ENCODE measurements around the gene ABCG4.

DNA sequence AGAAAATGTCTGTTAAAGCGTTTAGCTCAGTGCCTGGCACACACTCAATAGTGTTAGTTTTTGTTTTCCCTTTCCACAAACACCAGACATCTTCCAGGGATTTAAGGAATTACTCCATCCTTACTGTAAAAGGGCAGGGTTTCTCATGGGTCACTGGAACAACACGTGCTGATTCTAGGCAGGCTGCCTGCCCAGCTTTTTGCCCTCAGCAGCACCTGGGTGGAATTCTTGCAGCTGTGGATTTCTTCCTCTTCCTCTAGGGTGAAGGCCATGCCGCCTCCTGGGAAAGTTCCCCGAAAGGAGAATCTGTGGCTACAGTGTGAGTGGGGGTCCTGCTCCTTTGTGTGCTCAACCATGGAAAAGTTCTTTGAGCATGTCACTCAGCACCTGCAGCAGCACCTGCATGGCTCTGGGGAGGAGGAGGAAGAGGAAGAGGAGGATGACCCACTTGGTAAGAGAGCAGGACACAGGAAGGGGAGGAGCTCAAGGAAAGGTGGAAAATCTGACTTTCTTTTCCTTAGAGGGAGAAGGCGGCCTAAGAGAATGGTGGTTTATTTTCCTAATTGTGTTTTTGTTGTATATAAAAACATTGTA, 22.1 kb upstream of the ABCG4 start:
- TF ChIP-seq YY1 (IDR thresholded peaks at IDR 0.05) (no peak), SP1 (IDR thresholded peaks at IDR 0.05) (no peak)
- TF ChIP-seq, protein P1, sequence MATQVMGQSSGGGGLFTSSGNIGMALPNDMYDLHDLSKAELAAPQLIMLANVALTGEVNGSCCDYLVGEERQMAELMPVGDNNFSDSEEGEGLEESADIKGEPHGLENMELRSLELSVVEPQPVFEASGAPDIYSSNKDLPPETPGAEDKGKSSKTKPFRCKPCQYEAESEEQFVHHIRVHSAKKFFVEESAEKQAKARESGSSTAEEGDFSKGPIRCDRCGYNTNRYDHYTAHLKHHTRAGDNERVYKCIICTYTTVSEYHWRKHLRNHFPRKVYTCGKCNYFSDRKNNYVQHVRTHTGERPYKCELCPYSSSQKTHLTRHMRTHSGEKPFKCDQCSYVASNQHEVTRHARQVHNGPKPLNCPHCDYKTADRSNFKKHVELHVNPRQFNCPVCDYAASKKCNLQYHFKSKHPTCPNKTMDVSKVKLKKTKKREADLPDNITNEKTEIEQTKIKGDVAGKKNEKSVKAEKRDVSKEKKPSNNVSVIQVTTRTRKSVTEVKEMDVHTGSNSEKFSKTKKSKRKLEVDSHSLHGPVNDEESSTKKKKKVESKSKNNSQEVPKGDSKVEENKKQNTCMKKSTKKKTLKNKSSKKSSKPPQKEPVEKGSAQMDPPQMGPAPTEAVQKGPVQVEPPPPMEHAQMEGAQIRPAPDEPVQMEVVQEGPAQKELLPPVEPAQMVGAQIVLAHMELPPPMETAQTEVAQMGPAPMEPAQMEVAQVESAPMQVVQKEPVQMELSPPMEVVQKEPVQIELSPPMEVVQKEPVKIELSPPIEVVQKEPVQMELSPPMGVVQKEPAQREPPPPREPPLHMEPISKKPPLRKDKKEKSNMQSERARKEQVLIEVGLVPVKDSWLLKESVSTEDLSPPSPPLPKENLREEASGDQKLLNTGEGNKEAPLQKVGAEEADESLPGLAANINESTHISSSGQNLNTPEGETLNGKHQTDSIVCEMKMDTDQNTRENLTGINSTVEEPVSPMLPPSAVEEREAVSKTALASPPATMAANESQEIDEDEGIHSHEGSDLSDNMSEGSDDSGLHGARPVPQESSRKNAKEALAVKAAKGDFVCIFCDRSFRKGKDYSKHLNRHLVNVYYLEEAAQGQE (IDR thresholded peaks at IDR 0.05), result no peak
- TF ChIP-seq, protein P2, sequence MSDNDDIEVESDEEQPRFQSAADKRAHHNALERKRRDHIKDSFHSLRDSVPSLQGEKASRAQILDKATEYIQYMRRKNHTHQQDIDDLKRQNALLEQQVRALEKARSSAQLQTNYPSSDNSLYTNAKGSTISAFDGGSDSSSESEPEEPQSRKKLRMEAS (IDR thresholded peaks at IDR 0.05), result no peak
- TF ChIP-seq, protein P3, sequence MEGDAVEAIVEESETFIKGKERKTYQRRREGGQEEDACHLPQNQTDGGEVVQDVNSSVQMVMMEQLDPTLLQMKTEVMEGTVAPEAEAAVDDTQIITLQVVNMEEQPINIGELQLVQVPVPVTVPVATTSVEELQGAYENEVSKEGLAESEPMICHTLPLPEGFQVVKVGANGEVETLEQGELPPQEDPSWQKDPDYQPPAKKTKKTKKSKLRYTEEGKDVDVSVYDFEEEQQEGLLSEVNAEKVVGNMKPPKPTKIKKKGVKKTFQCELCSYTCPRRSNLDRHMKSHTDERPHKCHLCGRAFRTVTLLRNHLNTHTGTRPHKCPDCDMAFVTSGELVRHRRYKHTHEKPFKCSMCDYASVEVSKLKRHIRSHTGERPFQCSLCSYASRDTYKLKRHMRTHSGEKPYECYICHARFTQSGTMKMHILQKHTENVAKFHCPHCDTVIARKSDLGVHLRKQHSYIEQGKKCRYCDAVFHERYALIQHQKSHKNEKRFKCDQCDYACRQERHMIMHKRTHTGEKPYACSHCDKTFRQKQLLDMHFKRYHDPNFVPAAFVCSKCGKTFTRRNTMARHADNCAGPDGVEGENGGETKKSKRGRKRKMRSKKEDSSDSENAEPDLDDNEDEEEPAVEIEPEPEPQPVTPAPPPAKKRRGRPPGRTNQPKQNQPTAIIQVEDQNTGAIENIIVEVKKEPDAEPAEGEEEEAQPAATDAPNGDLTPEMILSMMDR (IDR thresholded peaks at IDR 0.05; ENCODE audit: low read depth, low read length, missing input control), result no peak
